SH-SY5Y (cell line): Measurements from ENCODE around the gene NRSN2.

ENCODE experiments used
- GATA2 ChIP-seq: IDR thresholded peaks from 2 replicates; pipeline ENCODE4 v1.6.1; 2011; ENCODE audit warnings: mild to moderate bottlenecking, low read depth, low read length
- GATA3 ChIP-seq: IDR thresholded peaks from 2 replicates; pipeline ENCODE4 v1.6.1; 2011; ENCODE audit warnings: low read depth, mild to moderate bottlenecking, low read length, moderate library complexity

The NRSN2 gene

DNA sequence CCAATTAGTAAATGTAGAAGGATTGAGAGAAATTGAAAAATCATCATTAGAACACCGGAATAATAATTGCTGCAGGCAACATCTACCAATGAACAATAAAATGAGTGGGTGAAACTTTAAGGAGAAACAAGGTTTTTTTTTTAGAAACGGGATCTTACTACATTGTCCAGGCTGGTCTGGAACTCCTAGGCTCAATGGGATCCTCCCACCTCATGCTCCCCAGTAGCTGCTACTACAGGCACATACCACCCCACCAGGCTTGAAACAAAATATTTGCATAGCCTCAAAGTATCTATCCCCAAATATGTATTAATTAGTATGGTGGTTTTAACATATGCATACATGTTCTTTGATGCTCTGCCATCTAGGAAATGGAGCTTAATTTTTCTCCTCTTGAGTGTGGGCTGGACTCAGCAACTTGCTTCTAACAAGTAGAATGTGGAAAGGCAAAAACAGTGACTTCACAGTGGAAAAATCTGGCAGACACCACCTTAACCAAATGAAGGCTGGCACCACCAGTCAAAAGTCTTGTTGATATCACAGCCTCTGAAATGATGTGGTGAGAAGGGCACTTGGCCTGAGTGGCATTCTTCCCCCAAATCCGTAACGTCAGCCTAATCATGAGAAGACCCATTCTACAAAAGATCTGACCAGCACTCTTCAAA is 12.1 kb downstream of the NRSN2 start:
- TF ChIP-seq GATA2 (no peak), GATA3 (no peak)

DNA sequence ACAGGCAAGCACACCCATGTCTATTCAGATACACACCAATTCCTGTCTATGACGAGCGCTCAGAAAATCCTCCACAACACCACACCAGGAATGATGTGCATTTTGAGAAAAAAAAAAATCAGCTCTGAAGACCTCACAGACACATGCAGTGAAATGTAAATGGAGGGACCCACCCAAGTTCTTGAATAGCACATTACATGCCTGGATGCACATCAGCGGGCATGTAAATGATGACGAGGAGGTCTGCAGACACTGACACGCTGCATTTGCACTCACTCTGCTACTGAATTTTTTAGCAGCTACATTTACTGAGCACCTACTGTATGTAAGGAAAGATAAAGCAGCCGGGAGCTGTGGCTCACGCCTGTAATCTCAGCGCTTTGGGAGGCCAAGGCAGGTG is 14.7 kb downstream of the NRSN2 start:
- TF ChIP-seq GATA3, result no peak
- TF ChIP-seq GATA2, result no peak

DNA sequence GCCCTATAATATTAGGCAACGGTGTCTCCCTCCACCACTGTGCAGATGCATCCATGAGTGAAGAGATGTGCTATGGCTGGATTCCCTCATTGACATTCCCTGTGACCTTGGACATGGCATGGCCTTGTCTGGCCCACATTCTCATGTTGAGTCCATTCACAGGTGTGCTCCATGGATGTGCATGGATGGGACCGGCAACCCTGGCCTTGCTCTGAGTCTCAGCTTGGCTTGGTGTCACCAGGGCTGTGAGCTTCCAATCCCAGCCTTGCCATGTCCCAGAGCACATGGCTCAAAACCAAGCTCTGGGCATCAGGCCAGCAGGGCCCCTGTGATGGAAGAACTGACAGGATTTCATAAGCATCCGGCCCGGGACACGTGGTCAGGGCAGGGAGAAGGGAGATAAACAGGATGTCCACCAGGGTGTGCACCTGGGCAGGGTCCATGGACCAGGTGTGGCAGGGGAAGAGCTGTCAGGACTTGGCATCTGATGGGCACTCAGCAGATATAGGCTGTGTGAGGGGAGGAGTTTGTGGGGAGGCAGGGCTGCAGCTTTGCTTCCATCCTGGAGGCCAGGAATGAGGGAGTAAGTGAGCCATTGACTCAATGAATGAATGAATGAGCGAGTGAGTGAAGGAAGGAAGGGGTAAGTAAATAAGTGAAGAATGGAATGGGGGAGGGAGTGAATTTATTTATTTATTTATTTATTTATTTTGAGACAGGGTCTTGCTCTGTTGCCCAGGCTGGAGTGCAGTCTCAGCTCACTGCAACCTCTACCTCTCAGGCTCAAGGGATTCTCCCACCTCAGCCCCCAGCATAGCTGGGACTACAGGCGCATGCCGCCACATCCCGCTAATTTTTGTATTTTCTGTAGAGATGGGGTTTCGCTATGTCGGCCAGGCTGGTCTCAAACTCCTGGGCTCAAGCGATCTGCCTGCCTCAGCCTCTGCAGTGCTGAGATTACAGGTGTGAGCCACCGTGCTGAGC is 15.7 kb downstream of the NRSN2 start:
- no peak for TF ChIP-seq GATA2
- TF ChIP-seq GATA3, result no peak

DNA sequence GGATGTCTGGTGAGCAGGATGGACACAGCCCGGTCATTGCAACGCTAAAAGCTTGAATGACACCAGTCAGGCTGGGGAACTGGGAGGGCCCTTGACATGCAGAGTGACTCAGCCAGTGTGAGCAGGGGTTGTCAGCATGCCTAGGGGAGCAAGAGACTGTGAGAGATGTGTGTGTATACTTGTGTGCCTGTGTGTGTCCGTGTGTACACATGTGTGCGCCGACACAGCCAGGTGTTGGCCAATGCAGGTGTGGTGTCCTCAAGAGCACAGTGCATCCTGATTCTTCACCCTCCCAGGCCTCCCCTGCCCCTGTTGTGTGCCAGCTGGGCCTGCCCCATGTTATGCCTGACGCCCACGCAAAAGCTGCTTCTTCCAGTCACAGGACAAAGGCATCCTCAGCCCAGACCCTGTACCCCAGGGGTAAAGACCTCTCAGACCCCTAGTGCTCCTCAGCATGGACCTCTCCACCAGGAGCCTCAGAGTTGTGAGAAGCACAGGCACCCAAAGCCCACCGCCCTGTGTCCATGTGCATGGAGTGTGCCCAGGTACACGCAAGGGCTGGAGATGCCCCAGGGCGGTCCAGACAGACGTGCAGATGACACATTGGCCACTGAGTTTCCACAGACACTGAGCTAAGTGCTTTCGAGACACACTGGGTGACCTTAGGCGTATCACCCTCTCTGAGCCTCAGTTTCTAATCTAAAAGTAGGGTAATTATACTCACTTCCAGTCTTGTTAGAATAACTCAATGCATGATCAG is 16.6 kb downstream of the NRSN2 start:
- TF ChIP-seq GATA3 (no peak), GATA2 (no peak)

DNA sequence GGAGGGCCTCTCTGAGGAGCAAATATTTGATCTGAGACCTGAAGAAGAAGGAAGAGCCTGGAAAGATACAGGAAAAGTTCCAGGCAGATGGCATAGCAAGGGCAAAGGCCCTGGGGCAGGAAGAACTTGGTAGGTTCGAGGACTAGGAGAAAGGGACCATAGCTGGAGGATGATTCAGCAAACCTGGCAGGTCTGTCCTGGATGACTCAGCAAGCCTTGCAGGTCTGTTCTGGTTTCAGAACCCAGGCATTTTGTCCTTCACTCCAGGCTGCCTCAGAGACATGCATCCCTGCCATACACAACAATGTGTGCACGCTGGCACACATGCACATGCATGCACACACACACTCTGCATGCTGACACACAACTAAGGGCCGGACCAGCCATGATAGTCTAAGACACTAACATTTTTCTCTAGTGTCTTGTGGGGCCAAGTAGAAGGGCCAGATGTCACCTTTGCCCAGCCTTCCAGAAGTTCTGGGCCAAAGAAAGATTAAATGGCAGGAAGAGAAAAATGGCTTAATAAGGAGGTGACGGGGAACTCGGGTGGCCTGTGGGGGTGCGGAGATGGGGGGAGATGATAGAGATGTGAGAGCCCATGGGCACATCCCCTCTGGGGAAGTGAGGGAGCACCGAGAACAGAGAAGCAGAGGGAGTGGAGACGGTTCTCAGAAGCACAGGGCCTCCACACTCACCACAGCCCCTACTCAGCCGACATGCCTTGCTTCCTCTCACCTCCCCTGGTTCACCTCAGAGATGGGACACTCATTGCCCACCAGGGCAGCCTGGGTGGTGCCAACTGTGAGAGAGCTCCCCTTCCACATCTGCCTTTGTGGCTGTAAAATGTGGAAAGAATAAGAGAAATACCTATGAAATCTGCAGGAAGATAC is 18.2 kb downstream of the NRSN2 start:
- TF ChIP-seq GATA3 (no peak), GATA2 (no peak)

DNA sequence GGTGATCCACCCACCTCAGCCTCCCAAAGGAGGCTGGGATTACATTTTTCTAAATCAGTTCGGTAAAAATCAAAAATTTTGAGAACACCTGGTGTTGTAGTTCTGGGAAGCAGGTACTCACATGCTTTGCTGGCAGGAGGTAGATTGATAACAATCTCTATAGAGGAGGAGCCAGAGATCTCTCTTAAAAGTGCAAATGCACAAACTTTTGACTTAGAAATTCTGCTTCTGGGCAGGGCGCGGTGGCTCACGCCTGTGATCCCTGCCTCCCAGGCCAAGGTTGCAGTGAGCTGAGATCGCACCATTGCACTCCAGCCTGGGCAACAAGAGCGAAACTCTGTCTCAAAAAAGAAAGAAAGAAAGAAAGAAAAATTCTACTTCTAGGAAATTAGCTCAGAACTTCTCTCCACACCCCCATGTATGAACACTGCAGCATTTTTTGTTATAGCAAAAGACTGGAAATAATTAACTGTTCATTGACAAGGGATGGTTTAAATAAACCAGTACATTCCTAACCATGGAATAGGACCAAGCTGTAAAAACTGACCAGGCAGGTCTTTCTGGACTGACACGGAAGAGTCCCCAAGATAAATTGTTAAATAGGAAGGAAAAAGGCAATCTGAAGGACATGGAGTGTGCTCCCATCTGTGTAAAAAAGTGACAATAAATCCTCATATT is 19.3 kb downstream of the NRSN2 start:
- TF ChIP-seq GATA2 (peak; percentile 34; the same call in 1 of the 2 replicates), GATA3 (no peak)

DNA sequence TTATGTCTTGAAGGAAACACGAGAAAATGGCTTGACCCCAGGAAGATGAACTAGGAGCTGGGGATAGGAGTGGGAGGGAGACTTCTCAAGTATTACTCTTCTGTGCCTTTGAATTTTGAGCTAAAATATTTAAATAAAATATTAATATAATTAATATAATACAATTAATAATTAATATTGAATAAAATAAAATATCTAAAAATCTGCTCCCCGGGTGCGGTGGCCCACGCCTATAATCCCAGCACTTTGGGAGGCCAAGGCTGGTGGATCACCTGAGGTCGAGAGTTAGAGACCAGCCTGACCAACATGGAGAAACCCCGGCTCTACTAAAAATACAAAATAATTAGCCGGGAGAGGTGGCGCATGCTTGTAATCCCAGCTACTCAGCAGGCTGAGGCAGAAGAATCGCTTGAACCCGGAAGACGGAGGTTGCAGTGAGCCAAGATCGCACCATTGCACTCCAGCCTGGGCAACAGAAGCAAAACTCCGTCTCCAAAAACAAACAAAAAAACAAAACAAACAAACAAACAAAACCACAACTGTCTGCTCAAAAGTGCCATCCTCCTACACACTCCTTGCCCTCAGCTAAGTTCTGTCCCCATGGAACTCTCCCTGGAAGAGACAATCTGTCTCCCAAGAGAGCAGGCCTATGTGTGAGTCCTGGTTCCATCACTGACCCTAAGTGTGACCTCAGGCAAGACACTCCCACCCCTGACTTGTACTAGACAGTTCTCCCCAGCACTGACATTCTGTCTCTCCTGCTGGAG is 20.0 kb downstream of the NRSN2 start:
- TF ChIP-seq GATA3, result no peak
- no peak for TF ChIP-seq GATA2

DNA sequence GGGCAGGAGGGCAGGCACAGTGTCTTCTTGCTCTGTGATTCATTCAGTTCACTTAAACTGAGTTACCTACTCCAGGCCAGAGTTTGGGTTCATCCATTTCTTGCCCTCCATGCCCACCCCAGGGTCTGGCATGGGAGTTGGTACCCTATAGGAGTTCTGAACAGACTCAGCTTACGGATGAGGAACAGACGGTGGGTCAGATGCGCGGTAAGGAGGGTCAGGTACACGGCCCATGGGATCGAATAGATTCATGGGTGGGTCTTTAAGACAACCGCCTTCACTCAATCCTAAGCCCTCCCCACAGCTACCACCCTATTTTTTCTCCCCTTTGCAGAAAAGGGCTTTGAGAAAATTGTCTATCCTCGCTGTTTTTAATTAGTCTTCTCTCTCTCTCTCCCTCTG is 20.6 kb downstream of the NRSN2 start:
- TF ChIP-seq GATA2 (no peak), GATA3 (no peak)

DNA sequence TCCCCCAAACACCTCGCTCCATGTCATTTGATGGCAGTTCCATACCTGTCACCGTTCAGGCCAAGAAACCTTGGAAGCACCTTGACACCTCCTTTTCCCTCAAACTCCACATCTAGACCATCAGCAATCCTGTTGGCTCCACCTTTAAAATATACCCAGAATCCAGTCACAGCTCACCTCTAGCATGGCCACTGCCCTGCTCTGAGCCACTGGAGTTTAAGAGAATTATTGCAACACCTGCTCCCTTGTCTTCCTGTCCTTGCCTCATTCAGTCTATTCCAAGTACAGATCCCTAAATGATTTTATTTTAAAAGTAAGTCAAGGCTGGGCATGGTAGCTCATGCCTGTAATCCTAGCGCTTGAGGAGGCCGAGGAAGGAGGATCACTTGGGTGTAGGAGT is 22.0 kb downstream of the NRSN2 start:
- TF ChIP-seq GATA2, result no peak
- no peak for TF ChIP-seq GATA3

DNA sequence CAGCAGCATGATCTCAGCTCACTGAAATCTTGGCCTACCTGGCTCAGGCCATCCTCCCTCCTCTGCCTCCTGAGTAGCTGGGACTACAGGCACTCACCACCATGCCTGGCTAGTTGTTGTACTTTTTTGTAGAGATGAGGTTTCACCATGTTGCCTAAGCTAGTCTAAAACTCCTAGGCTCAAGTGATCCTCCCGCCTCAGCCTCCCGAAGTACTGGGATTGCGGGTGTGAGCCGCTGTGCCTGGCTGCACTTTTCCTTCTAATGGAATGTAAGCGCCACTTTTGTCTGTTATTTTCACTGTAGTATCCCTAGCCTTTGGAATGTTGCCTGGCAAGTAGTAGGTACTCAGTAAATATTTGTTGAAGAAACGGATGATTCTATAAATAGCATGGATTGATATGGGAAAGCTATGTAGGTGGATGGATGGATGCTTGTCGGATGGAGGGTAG is 23.3 kb downstream of the NRSN2 start:
- no peak for TF ChIP-seq GATA2
- no peak for TF ChIP-seq GATA3

DNA sequence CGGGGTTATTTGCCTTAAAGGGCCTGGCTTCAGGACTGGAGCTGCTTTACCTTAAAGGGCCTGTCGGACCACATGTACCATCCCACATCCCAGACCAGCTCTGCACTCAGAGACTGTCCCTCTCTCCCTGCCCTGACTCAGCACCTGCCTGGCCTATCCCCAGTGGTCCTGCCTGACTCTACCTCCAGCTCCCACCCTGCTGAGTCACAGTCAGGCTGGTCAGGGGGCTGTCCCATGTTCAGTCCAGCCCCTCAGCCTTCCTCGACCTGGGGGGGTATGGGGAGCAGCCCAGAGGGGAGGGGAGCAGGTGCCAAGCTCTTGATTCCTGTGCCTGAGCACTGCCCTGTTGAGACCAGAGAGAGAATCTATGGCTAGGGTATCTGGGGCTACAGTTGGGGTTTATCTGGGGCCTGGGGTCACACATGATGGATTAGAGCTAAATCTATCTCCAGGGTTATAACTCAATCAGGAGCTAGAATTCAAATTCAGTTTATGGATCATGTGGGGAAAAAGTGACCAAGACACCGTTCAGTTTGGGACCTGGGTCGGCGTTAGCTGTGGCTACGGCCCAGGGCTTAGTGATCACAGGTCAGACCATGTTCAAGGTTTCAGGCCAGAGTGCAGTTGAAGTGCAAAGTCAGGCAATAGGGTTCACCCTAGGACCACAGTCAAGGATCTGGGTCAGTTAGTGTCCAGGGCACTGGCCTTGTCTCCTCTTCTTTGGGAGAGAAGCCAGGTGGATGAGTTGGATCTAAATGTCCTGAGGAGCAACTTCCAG is 24.3 kb downstream of the NRSN2 start:
- TF ChIP-seq GATA2 (no peak), GATA3 (no peak)
